K562 (cell line): ENCODE data around the gene VPS33A. TPM values are rescaled to one million over a fixed set of nuclear protein-coding genes. Genes with fewer than 3 reads are reported as not detected.

ENCODE experiments used
- ATAC-seq: fragments of 200-7000 bp; cut with Tn5 transposase; 3 replicates; pipeline ENCODE4 v1.9.1; 2020; ENCODE audit warnings: moderate library complexity
- BruUV-seq: library from RNA; stranded (reverse); fragments of 400-500 nt; replicated peaks from 2 replicates; lab custom pipeline; 2021; lab: Mats Ljungman, UMichigan
- CTCF ChIA-PET: fragments of 300-600 bp; formaldehyde crosslinking; extraction: SDS; loops from one replicate; lab custom pipeline; 2021; ENCODE audit warnings: low intra/inter-chr PET ratio; lab: Yijun Ruan, JAX
- POLR2A ChIA-PET: fragments of 300-600, 350-650 bp; sonication (Branson Sonifier 250); formaldehyde crosslinking; extraction: SDS; loops from one replicate; lab custom pipeline; 2021; ENCODE audit warnings: antibody characterized with exemption, inconsistent platforms; lab: Yijun Ruan, JAX
- DNase-seq, 4 experiments: peaks; one replicate each; pipeline versions ENCODE4 v3.0.0 to v3.0.0-alpha.2; 2011 to 2018; ENCODE audit warnings: low spot score in 3 of 4, mixed read lengths in 3 of 4; ENCODE audit errors: extremely low read depth in 1 of 4
- FAIRE-seq: peaks from 2 replicates; lab custom pipeline; 2011; peaks lifted over from hg19 to GRCh38; lab: Jason Lieb, UNC
- H2AFZ ChIP-seq: 2 replicates; pipeline ENCODE4 v1.6.0; 2011; ENCODE audit warnings: low read depth, low read length, control low read depth, inconsistent platforms
- H3K27ac ChIP-seq: fragments of 200-600 bp; 3 replicates; pipeline ENCODE4 v1.8.0; 2011; ENCODE audit warnings: low read depth, mild to moderate bottlenecking, control low read depth, inconsistent platforms, low read length, moderate library complexity, mixed read lengths; ENCODE audit errors: extremely low read depth
- H3K27me3 ChIP-seq, 2 experiments: fragments of 300-600 bp in 1 of 2; 2 replicates in 1 of 2; 3 replicates in 1 of 2; pipeline versions ENCODE4 v1.6.0 to v1.8.0; 2011; ENCODE audit warnings: inconsistent platforms in 2 of 2, low read length in 2 of 2, mild to moderate bottlenecking in 1 of 2, mixed read lengths in 1 of 2, moderate library complexity in 1 of 2; ENCODE audit not compliant: control insufficient read depth in 2 of 2, insufficient read depth in 2 of 2
- H3K36me3 ChIP-seq: fragments of 300-600 bp; 3 replicates; pipeline ENCODE4 v1.8.0; 2011; ENCODE audit warnings: mild to moderate bottlenecking, low read length, inconsistent platforms; ENCODE audit not compliant: control insufficient read depth, insufficient read depth
- H3K4me1 ChIP-seq, 2 experiments: fragments of 200-600 bp in 1 of 2; replicated peaks in 1 of 2; 2 replicates in 1 of 2; 3 replicates in 1 of 2; pipeline versions ENCODE4 v1.5.1 to v1.8.0; 2011; ENCODE audit warnings: inconsistent platforms in 2 of 2, low read length in 2 of 2, mild to moderate bottlenecking in 1 of 2, mixed read lengths in 1 of 2, moderate library complexity in 1 of 2; ENCODE audit not compliant: control insufficient read depth in 2 of 2, insufficient read depth in 2 of 2
- H3K4me2 ChIP-seq: 2 replicates; pipeline ENCODE4 v1.6.1; 2011; ENCODE audit warnings: low read length, control low read depth, inconsistent platforms, mixed read lengths; ENCODE audit not compliant: insufficient read depth
- H3K4me3 ChIP-seq: fragments of 200-600 bp; sonication (generic), shearing (Covaris generic); 2 replicates; pipeline ENCODE4 v1.5.1; 2016; ENCODE audit warnings: control low read depth, inconsistent platforms
- H3K79me2 ChIP-seq: fragments of 200-600 bp; 3 replicates; pipeline ENCODE4 v1.8.0; 2011; ENCODE audit warnings: low read length, inconsistent platforms; ENCODE audit not compliant: control insufficient read depth, insufficient read depth
- H3K9ac ChIP-seq, 2 experiments: 2 replicates each; pipeline versions ENCODE4 v1.6.0 to v1.6.1; 2011; ENCODE audit warnings: low read depth in 2 of 2, low read length in 2 of 2, control low read depth in 1 of 2, inconsistent platforms in 1 of 2, mild to moderate bottlenecking in 1 of 2, mixed read lengths in 1 of 2; ENCODE audit not compliant: insufficient read depth in 1 of 2
- H3K9me1 ChIP-seq: one replicate; pipeline ENCODE4 v1.6.0; 2011; ENCODE audit warnings: inconsistent platforms, mild to moderate bottlenecking, low read length, moderate library complexity; ENCODE audit not compliant: control insufficient read depth, insufficient read depth
- H3K9me3 ChIP-seq: replicated peaks from 2 replicates; pipeline ENCODE4 v1.5.1; 2011; ENCODE audit warnings: low read depth, low read length, inconsistent platforms; ENCODE audit not compliant: control insufficient read depth, insufficient read depth
- H4K20me1 ChIP-seq: replicated peaks from 2 replicates; pipeline ENCODE4 v1.6.1; 2011; ENCODE audit warnings: low read length, inconsistent platforms, mixed read lengths; ENCODE audit not compliant: control insufficient read depth, insufficient read depth
- BDP1 ChIP-seq: IDR thresholded peaks from 3 replicates; pipeline ENCODE4 v1.6.1; 2011; ENCODE audit not compliant: insufficient read length, insufficient read depth
- CTBP1 ChIP-seq: fragments of 450-650 bp; IDR thresholded peaks from 2 replicates; pipeline ENCODE4 v1.6.1; 2016; ENCODE audit warnings: borderline replicate concordance
- HMG20B ChIP-seq: fragments of 250-450 bp; sonication (Bioruptor Pico); IDR thresholded peaks from 2 replicates; pipeline ENCODE4 v1.5.0; 2021; ENCODE audit warnings: mild to moderate bottlenecking
- ILF3 ChIP-seq: fragments of 450-650 bp; IDR thresholded peaks from 2 replicates; pipeline ENCODE4 v1.6.1; 2018; ENCODE audit warnings: antibody characterized with exemption, mild to moderate bottlenecking, moderate library complexity, borderline replicate concordance
- MCM7 ChIP-seq, 2 experiments: fragments of 450-650 bp; IDR thresholded peaks; 2 replicates each; pipeline ENCODE4 v1.6.1; 2016 to 2018
- RBFOX2 ChIP-seq: fragments of 200-400 bp; formaldehyde crosslinking; IDR thresholded peaks from 2 replicates; pipeline ENCODE4 v1.6.1; 2017; ENCODE audit warnings: low read depth, mild to moderate bottlenecking, low read length, moderate library complexity
- TBP ChIP-seq: optimal IDR thresholded peaks from 2 replicates; pipeline ENCODE3; 2011; ENCODE audit warnings: low read depth, low read length, improper control_type of control experiment
- ZNF263 ChIP-seq: sonication (generic); formaldehyde crosslinking; IDR thresholded peaks from 2 replicates; pipeline ENCODE4 v1.8.0; 2022; ENCODE audit warnings: mild to moderate bottlenecking, missing genetic modification reagents, borderline replicate concordance
- ZNF778 ChIP-seq: fragments of 450-650 bp; formaldehyde crosslinking; IDR thresholded peaks from 2 replicates; pipeline ENCODE4 v1.4.0; 2020; ENCODE audit warnings: mild to moderate bottlenecking, moderate library complexity
- WGBS: fragments of 100-300 bp; shearing (Covaris generic); methylation state at CpG from one replicate; pipeline ENCODE4 v1.1.6; 2016; ENCODE audit warnings: low coverage, mixed read lengths; ENCODE audit not compliant: insufficient coverage; ENCODE audit errors: missing lambda C conversion rate; 5-methylcytosine and 5-hydroxymethylcytosine counted together
- in situ Hi-C: fragments of 300-500 bp; cut with MboI; formaldehyde crosslinking; loops from 4 replicates; pipeline ENCODE4 v1.15.0; 2018; ENCODE audit warnings: inconsistent platforms, mixed read lengths
- intact Hi-C: fragments of 100-400 bp; cut with micrococcal nuclease; formaldehyde crosslinking; loops from 2 replicates; pipeline ENCODE4 v1.14.2; 2022
- polyA plus RNA-seq, 8 experiments: library from polyadenylated mRNA; depleted of rRNA in 4 of 8; stranded (reverse) in 5 of 8; unstranded in 3 of 8; fragments of >200 nt; fragmentation: Nextera tagmentation in 2 of 8; fragmentation: Illumina TruSeq in 1 of 8; extraction: Ambion mirVana in 2 of 8; extraction: Trizol in 1 of 8; gene quantifications; 2 replicates each; pipeline versions ENCODE4 v1.2.1 to v1.2.3, GENCODE V29; 2011 to 2014; ENCODE audit warnings: inconsistent platforms in 1 of 8, missing spikeins in 1 of 8
- total RNA-seq, 7 experiments: library from RNA; depleted of rRNA in 6 of 7; stranded (reverse); fragments of >200 nt in 6 of 7; fragmentation: Illumina TruSeq in 2 of 7; extraction: Trizol in 2 of 7; gene quantifications; 2 replicates each; pipeline versions ENCODE4 v1.2.1 to v1.2.3, GENCODE V29; 2011 to 2021; ENCODE audit warnings: low replicate concordance in 1 of 7
- TF ChIP-seq, protein P1 (sequence below): fragments of 250-450 bp; sonication (Bioruptor Pico); IDR thresholded peaks from 2 replicates; pipeline ENCODE4 v1.5.0; 2022; ENCODE audit warnings: mild to moderate bottlenecking
- TF ChIP-seq, protein P2 (sequence below): fragments of 450-650 bp; IDR thresholded peaks from 2 replicates; pipeline ENCODE4 v1.6.1; 2017; ENCODE audit warnings: mild to moderate bottlenecking, moderate library complexity

The VPS33A gene
- total and polyA plus RNA-seq, 9 of the 15 experiments (the other 6 are each of a cell fraction or from before 2014, with no cell fraction given), result 10.6 to 34.3 (median 25.3) TPM

DNA sequence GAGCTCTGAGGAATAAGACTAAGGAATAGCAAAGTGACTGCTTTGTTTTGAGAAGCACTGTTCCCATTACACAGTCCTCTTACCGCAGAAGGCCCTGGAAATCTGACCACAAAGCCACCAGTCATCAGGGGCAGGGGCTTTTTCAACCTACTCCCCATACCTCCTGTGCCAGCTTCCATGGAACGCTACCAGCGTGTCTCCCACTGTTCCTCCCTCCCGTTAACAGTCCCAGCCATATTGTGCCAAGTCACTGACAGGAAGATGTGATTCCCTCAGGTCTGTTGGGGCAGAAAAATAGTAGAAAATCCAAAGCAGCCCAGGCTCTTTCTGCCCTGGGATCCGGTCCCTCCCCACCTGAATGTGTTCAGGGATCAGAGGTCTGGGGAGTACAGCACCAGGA lies 46.6 kb upstream of the VPS33A start:
- WGBS, result 80% methylated on average over 5 of the region's 5 CpGs
- Histone ChIP-seq H3K9ac (no peak overlapping the region), H2AFZ (no peak overlapping the region), H3K79me2 (no peaks in the 10 kb centered on the region), H3K4me2 (no peak overlapping the region), H3K27me3 (no peaks in the 10 kb centered on the region), H3K4me1 (no peaks in the 10 kb centered on the region), H4K20me1 (0 out of 2 replicates have a peak, but pooled peaks cover 3% of the 10 kb centered on the region), H3K27ac (no peak overlapping the region), H3K9me1 (no peaks in the 10 kb centered on the region), H3K4me3 (no peak overlapping the region), H3K9me3 (no peaks in the 10 kb centered on the region), H3K36me3 (peaks cover 31% of the 10 kb centered on the region; the same call in 2 of the 3 replicates)
- TF ChIP-seq, protein P1, sequence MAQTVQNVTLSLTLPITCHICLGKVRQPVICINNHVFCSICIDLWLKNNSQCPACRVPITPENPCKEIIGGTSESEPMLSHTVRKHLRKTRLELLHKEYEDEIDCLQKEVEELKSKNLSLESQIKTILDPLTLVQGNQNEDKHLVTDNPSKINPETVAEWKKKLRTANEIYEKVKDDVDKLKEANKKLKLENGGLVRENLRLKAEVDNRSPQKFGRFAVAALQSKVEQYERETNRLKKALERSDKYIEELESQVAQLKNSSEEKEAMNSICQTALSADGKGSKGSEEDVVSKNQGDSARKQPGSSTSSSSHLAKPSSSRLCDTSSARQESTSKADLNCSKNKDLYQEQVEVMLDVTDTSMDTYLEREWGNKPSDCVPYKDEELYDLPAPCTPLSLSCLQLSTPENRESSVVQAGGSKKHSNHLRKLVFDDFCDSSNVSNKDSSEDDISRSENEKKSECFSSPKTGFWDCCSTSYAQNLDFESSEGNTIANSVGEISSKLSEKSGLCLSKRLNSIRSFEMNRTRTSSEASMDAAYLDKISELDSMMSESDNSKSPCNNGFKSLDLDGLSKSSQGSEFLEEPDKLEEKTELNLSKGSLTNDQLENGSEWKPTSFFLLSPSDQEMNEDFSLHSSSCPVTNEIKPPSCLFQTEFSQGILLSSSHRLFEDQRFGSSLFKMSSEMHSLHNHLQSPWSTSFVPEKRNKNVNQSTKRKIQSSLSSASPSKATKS (CRISPR knock-in tag), result no peak
- TF ChIP-seq ZNF778 (CRISPR knock-in tag) (no peak), ILF3 (no peak), RBFOX2 (no peak), ZNF263 (CRISPR knock-in tag) (no peak), CTBP1 (no peak), HMG20B (CRISPR knock-in tag) (no peak), BDP1 (no peak), MCM7 (IDR thresholded peaks at IDR 0.05) (no peak), TBP (no peak)
- TF ChIP-seq, protein P2, sequence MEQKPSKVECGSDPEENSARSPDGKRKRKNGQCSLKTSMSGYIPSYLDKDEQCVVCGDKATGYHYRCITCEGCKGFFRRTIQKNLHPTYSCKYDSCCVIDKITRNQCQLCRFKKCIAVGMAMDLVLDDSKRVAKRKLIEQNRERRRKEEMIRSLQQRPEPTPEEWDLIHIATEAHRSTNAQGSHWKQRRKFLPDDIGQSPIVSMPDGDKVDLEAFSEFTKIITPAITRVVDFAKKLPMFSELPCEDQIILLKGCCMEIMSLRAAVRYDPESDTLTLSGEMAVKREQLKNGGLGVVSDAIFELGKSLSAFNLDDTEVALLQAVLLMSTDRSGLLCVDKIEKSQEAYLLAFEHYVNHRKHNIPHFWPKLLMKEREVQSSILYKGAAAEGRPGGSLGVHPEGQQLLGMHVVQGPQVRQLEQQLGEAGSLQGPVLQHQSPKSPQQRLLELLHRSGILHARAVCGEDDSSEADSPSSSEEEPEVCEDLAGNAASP, result no peak
- FAIRE-seq (no peak), DNase-seq (no peak), ATAC-seq (no peak; the same call in 2 of the 3 replicates)
- in situ Hi-C loops (no loop called here), intact Hi-C loops (no loop called here)
- CTCF ChIA-PET, result no interaction called here
- no TSS peak for BruUV-seq
- POLR2A ChIA-PET, result interaction anchor here (0.6 to 1.4 kb wide), 3 partner anchors 16 to 188 kb away, joined by 3 to 4 read pairs (median 3); no protein-coding TSS in a partner anchor
